Peyer's patch (tissue), 4 donors: ENCODE data around the gene SGPP2. TPM values are rescaled to one million over a fixed set of nuclear protein-coding genes. Genes with fewer than 3 reads are reported as not detected.

ENCODE experiments used
- DNase-seq, 3 donors: peaks; one replicate each; pipeline ENCODE4 v3.0.0-alpha.2; 2017 to 2019
- H3K27ac ChIP-seq, 4 donors: fragments of 200-600 bp; sonication (generic); one replicate each; pipeline ENCODE4 v1.5.1; 2016 to 2019
- H3K27me3 ChIP-seq, 2 donors: fragments of 200-600 bp; sonication (generic); one replicate each; pipeline ENCODE4 v1.5.1; 2019
- H3K36me3 ChIP-seq, 3 donors: fragments of 200-600 bp; sonication (generic); one replicate each; pipeline ENCODE4 v1.5.1; 2016 to 2019
- H3K4me1 ChIP-seq, 4 donors: fragments of 200-600 bp; sonication (generic); one replicate each; pipeline ENCODE4 v1.5.1; 2016 to 2019
- H3K4me3 ChIP-seq, 4 donors: fragments of 200-600 bp; sonication (generic); 1 replicate in 3 of 4; 2 replicates in 1 of 4; pipeline ENCODE4 v1.5.1; 2016 to 2019; ENCODE audit warnings: mild to moderate bottlenecking in 1 of 4
- H3K9me3 ChIP-seq, 4 donors: fragments of 200-600 bp; sonication (generic); one replicate each; pipeline ENCODE4 v1.5.1; 2016 to 2019; ENCODE audit warnings: mild to moderate bottlenecking in 1 of 4
- POLR2A ChIP-seq, 2 donors: fragments of 450-650 bp; IDR thresholded peaks; one replicate each; pipeline ENCODE4 v1.5.1; 2017; ENCODE audit warnings: antibody characterized with exemption in 2 of 2, mild to moderate bottlenecking in 2 of 2, moderate library complexity in 2 of 2
- total RNA-seq, 4 donors: library from RNA; depleted of rRNA; stranded (reverse); fragments of >200 nt; gene quantifications; one replicate each; pipeline ENCODE4 v1.1.0, GENCODE V29; 2016
- TF ChIP-seq, protein P1 (sequence below), 6 experiments: fragments of 450-650 bp in 4 of 6; fragments of 200-600 bp in 2 of 6; sonication (generic) in 1 of 6; IDR thresholded peaks; one replicate each; pipeline ENCODE4 v1.5.1; 2017 to 2019; ENCODE audit warnings: antibody characterized with exemption in 6 of 6, mild to moderate bottlenecking in 3 of 6, moderate library complexity in 1 of 6

Gene SGPP2
- total RNA-seq, 4 donors from 2014 or later: 10.7 to 50.3 (median 46.9) TPM

DNA sequence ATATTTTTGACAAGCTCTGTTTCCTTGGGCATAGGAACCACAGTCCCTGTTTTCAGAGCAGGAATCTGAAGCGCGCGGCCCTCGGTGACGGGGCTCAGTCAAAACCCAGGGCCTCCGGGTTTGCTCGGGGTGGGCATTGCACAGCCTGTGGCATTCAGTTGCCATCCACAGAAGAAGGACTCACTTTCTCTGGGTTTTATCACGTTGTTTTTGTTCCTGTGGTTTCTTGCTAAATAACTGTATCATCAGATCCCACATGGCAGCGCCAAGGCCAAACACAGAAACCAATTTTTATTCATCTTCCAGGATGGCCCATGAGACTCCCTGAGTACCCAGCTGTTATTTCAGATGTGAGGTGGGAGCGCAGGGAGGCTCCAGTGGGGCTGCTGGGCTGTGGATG lies 35.6 kb downstream of the SGPP2 start:
- H3K36me3 ChIP-seq: no peaks in the 10 kb centered on the region
- H3K27ac ChIP-seq: no peak overlapping the region

GRCh38 chr2:222465746-222466145 lies 41.4 kb downstream of the SGPP2 start:
- Histone ChIP-seq H3K4me1 (no peaks in the 10 kb centered on the region), H3K27ac (no peak overlapping the region), H3K9me3 (no peaks in the 10 kb centered on the region), H3K4me3 (no peak overlapping the region), H3K36me3 (no peaks in the 10 kb centered on the region), H3K27me3 (no peaks in the 10 kb centered on the region)
- TF ChIP-seq, protein P1, sequence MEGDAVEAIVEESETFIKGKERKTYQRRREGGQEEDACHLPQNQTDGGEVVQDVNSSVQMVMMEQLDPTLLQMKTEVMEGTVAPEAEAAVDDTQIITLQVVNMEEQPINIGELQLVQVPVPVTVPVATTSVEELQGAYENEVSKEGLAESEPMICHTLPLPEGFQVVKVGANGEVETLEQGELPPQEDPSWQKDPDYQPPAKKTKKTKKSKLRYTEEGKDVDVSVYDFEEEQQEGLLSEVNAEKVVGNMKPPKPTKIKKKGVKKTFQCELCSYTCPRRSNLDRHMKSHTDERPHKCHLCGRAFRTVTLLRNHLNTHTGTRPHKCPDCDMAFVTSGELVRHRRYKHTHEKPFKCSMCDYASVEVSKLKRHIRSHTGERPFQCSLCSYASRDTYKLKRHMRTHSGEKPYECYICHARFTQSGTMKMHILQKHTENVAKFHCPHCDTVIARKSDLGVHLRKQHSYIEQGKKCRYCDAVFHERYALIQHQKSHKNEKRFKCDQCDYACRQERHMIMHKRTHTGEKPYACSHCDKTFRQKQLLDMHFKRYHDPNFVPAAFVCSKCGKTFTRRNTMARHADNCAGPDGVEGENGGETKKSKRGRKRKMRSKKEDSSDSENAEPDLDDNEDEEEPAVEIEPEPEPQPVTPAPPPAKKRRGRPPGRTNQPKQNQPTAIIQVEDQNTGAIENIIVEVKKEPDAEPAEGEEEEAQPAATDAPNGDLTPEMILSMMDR (IDR thresholded peaks at IDR 0.05): no peak
- DNase-seq: no peak

More for the DNA sequence above, 35.6 kb downstream of the SGPP2 start:
- H3K27me3 ChIP-seq: no peaks in the 10 kb centered on the region
- no peak for DNase-seq
- no peak overlapping the region for H3K4me3 ChIP-seq
- no peak for TF ChIP-seq POLR2A (IDR thresholded peaks at IDR 0.05)
- TF ChIP-seq, protein P1 (IDR thresholded peaks at IDR 0.05): no peak
- H3K9me3 ChIP-seq: no peaks in the 10 kb centered on the region
- no peaks in the 10 kb centered on the region for H3K4me1 ChIP-seq

- no peaks in the 10 kb centered on the region for H3K9me3 ChIP-seq
- TF ChIP-seq, protein P1 (IDR thresholded peaks at IDR 0.05): no peak
- TF ChIP-seq POLR2A (IDR thresholded peaks at IDR 0.05): no peak
- no peak overlapping the region for H3K27ac ChIP-seq
- H3K36me3 ChIP-seq: no peaks in the 10 kb centered on the region
- H3K27me3 ChIP-seq: no peaks in the 10 kb centered on the region
- no peak for DNase-seq
- H3K4me3 ChIP-seq: no peak overlapping the region
- H3K4me1 ChIP-seq: no peaks in the 10 kb centered on the region
These were observed 44.0 kb downstream of the SGPP2 start for GRCh38 chr2:222468346-222468745.

DNA sequence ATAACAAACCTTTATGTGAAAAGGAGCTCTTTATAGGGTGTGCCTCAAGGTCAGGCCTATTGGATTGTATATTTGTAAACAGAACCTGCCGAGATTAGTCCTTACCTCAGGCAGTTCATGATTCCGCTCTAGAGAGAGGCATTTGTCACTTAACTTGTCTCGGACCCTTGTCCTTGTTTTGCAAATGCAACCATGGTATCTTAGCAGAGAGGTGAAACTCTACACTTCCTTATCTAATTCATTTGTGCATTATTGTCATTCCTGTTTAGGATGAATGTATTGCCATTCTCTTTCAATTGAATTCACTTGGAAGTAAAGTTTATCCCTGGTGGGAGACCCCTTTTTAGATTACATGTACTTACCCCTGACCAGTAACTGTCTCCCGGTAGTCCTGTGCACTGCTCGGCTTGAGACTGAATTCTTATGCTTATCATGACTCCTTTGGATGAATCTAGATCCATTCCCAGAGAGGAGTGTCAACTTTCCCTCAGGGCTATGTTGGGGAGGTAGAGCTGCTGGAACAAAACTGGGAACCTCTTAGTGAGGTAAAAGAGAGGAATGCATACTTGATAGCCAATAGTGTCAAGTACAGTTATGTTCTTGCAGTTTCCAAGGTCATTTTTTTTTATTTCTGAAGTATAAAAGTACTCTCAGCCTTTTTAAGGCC lies 46.6 kb downstream of the SGPP2 start:
- Histone ChIP-seq H3K27me3 (no peaks in the 10 kb centered on the region), H3K4me1 (no peaks in the 10 kb centered on the region), H3K4me3 (no peak overlapping the region), H3K9me3 (no peaks in the 10 kb centered on the region), H3K27ac (no peak overlapping the region), H3K36me3 (no peaks in the 10 kb centered on the region)
- DNase-seq: no peak
- TF ChIP-seq, protein P1 (IDR thresholded peaks at IDR 0.05): no peak
- no peak for TF ChIP-seq POLR2A (IDR thresholded peaks at IDR 0.05)

DNA sequence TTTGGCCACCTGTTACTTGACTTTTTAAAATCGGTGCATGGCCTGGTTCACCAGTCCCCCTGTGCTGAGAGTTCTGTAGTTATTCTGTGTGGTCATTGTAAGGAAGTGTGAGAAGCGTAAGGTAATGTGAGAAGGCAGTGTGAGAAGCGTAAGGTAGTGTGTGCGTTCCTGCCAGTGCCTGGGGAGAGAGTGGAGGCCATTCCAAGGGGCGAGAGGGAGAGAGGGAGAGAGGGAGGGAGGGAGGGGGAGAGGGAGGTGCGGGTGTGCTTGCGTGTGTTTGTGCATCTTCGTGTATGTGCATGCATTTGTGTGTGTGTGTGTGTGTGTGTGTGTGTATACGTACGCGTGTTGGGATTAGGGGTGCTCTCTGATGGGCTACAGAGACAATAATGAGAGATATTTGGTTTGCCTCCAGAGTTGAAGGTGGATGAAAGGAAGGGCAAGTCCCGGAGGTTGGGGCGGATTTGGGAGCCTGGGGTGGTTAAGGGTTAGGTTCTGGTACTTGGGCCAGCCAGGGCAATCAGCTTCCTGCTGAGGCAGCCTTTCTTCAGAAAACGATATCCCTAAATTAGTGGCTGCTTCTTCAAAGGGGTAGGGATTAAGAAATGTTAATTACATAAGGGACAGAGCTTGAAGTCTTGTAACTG lies 53.7 kb downstream of the SGPP2 start:
- no peaks in the 10 kb centered on the region for H3K4me1 ChIP-seq
- no peaks in the 10 kb centered on the region for H3K9me3 ChIP-seq
- DNase-seq: no peak
- no peaks in the 10 kb centered on the region for H3K36me3 ChIP-seq
- H3K27ac ChIP-seq: no peak overlapping the region
- H3K4me3 ChIP-seq: no peak overlapping the region
- TF ChIP-seq, protein P1 (IDR thresholded peaks at IDR 0.05): no peak
- no peak for TF ChIP-seq POLR2A (IDR thresholded peaks at IDR 0.05)
- no peaks in the 10 kb centered on the region for H3K27me3 ChIP-seq
